Loucy (cell line): ENCODE measurements around the gene FHL1.

Experiments used
- CTCF ChIP-seq: fragments of 200-600 bp; sonication (generic); conservative IDR thresholded peaks from 2 replicates; pipeline ENCODE4 v1.5.1; 2014; ENCODE audit warnings: mild to moderate bottlenecking, antibody characterized with exemption, low read length
- EZH2phosphoT487 ChIP-seq: fragments of 200-600 bp; IDR thresholded peaks from 2 replicates; pipeline ENCODE4 v1.6.1; 2018; ENCODE audit warnings: antibody characterized with exemption, mild to moderate bottlenecking, moderate library complexity, borderline replicate concordance

- TF ChIP-seq CTCF (no peak), EZH2phosphoT487 (no peak)
These were observed 103.1 kb downstream of the FHL1 start for GRCh38 chrX:136250191-136251040.
